Measurements from ENCODE around the gene TSPAN18. TPM values are rescaled to one million over a fixed set of nuclear protein-coding genes. Genes with fewer than 3 reads are reported as not detected.

The TSPAN18 gene
- total RNA-seq, 1 experiment from 2014 or later: 18.3 TPM

DNA sequence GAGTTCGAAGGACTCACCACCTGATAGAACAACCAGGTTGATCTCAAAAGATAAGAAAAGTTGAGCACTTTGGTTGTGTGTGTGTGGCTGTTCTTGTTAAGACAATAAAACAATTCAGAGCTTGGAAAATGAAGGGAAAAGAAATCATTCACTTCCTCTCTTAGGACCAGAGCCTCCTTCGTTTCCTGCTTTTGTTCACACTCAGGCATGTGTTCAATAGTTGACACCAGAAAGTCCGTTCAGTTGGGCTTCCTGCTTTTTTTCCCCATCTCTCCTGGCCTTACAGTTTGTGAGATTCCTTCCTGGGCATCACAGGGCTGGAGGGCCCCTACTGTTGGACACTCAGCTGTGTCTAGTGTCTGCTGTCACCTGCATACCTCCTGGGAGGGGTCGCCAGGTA, 48.0 kb downstream of the TSPAN18 start:
- Histone ChIP-seq H3K36me3 (ENCODE audit: control insufficient read depth in 1 of 2, insufficient read depth in 2 of 2, low read length in 2 of 2) (no peaks in the 10 kb centered on the region), H3K9ac (ENCODE audit: low read length) (no peak overlapping the region), H3K9me3 (ENCODE audit: control insufficient read depth in 1 of 2, insufficient read depth in 1 of 2, low read depth in 1 of 2, low read length in 2 of 2) (no peaks in the 10 kb centered on the region), H3K9me2 (ENCODE audit: insufficient read depth) (no peaks in the 10 kb centered on the region), H3K79me2 (ENCODE audit: insufficient read depth, low read length) (no peaks in the 10 kb centered on the region), H4K20me1 (ENCODE audit: insufficient read depth) (no peaks in the 10 kb centered on the region), H3K4me2 (ENCODE audit: low read length) (no peak overlapping the region), H3K4me1 (ENCODE audit: control insufficient read depth in 1 of 2, insufficient read depth in 2 of 2, low read length in 2 of 2) (no peaks in the 10 kb centered on the region), H3K4me3 (replicated peaks in 1 of 2; ENCODE audit: low read depth in 1 of 2, low read length in 2 of 2) (no peak overlapping the region), H2AFZ (ENCODE audit: low read depth, low read length, poor library complexity, severe bottlenecking) (no peak overlapping the region), H3K27ac (ENCODE audit: low read depth, low read length) (no peak overlapping the region), H3K27me3 (ENCODE audit: insufficient read depth, low read length) (no peaks in the 10 kb centered on the region)
- intact Hi-C loops (cut with micrococcal nuclease): loop anchor here (1.0 to 5.0 kb wide), 4 partner anchors 46 to 152 kb away; no protein-coding TSS in a partner anchor
- no peak for DNase-seq (ENCODE audit: low read depth, low spot score)
- TF ChIP-seq FOSL1 (IDR thresholded peaks at IDR 0.05; ENCODE audit: low read depth): no peak
- TF ChIP-seq CBX3 (IDR thresholded peaks at IDR 0.05; ENCODE audit: low read depth): no peak
- TF ChIP-seq YY1 (IDR thresholded peaks at IDR 0.05; ENCODE audit: extremely low read depth, insufficient replicate concordance, low read depth, low read length): no peak
- no peak for TF ChIP-seq EZH2 (IDR thresholded peaks at IDR 0.05)
- TF ChIP-seq RAD21 (IDR thresholded peaks at IDR 0.05; ENCODE audit: low read depth): no peak
- TF ChIP-seq JUND (IDR thresholded peaks at IDR 0.05): no peak
- TF ChIP-seq, protein P1, sequence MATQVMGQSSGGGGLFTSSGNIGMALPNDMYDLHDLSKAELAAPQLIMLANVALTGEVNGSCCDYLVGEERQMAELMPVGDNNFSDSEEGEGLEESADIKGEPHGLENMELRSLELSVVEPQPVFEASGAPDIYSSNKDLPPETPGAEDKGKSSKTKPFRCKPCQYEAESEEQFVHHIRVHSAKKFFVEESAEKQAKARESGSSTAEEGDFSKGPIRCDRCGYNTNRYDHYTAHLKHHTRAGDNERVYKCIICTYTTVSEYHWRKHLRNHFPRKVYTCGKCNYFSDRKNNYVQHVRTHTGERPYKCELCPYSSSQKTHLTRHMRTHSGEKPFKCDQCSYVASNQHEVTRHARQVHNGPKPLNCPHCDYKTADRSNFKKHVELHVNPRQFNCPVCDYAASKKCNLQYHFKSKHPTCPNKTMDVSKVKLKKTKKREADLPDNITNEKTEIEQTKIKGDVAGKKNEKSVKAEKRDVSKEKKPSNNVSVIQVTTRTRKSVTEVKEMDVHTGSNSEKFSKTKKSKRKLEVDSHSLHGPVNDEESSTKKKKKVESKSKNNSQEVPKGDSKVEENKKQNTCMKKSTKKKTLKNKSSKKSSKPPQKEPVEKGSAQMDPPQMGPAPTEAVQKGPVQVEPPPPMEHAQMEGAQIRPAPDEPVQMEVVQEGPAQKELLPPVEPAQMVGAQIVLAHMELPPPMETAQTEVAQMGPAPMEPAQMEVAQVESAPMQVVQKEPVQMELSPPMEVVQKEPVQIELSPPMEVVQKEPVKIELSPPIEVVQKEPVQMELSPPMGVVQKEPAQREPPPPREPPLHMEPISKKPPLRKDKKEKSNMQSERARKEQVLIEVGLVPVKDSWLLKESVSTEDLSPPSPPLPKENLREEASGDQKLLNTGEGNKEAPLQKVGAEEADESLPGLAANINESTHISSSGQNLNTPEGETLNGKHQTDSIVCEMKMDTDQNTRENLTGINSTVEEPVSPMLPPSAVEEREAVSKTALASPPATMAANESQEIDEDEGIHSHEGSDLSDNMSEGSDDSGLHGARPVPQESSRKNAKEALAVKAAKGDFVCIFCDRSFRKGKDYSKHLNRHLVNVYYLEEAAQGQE (IDR thresholded peaks at IDR 0.05; ENCODE audit: low read depth): no peak
- no peak for TF ChIP-seq ZNF274 (IDR thresholded peaks at IDR 0.05; ENCODE audit: low read depth, low read length)
- no peak for TF ChIP-seq MAX (IDR thresholded peaks at IDR 0.05)
- no peak for TF ChIP-seq POLR2A (IDR thresholded peaks at IDR 0.05; ENCODE audit: borderline replicate concordance, extremely low read depth, insufficient read depth, insufficient read length)
- TF ChIP-seq POLR2AphosphoS5 (IDR thresholded peaks at IDR 0.05; ENCODE audit: low read depth, low read length): no peak
- no peak for TF ChIP-seq ZFX (IDR thresholded peaks at IDR 0.05)
- no peak for TF ChIP-seq SP1 (IDR thresholded peaks at IDR 0.05; ENCODE audit: low read depth)
- no peak for TF ChIP-seq TCF7L2 (IDR thresholded peaks at IDR 0.05; ENCODE audit: borderline replicate concordance, extremely low read depth, insufficient read depth, insufficient read length)
- no peak for TF ChIP-seq EZH2phosphoT487 (IDR thresholded peaks at IDR 0.05; ENCODE audit: borderline replicate concordance)
- TF ChIP-seq SIN3A (IDR thresholded peaks at IDR 0.05; ENCODE audit: low read depth): no peak
- TF ChIP-seq ATF3 (IDR thresholded peaks at IDR 0.05): no peak
- TF ChIP-seq, protein P2, sequence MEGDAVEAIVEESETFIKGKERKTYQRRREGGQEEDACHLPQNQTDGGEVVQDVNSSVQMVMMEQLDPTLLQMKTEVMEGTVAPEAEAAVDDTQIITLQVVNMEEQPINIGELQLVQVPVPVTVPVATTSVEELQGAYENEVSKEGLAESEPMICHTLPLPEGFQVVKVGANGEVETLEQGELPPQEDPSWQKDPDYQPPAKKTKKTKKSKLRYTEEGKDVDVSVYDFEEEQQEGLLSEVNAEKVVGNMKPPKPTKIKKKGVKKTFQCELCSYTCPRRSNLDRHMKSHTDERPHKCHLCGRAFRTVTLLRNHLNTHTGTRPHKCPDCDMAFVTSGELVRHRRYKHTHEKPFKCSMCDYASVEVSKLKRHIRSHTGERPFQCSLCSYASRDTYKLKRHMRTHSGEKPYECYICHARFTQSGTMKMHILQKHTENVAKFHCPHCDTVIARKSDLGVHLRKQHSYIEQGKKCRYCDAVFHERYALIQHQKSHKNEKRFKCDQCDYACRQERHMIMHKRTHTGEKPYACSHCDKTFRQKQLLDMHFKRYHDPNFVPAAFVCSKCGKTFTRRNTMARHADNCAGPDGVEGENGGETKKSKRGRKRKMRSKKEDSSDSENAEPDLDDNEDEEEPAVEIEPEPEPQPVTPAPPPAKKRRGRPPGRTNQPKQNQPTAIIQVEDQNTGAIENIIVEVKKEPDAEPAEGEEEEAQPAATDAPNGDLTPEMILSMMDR (IDR thresholded peaks at IDR 0.05 in 2 of 3, conservative IDR thresholded peaks at IDR 0.05 in 1 of 3; ENCODE audit: borderline replicate concordance in 1 of 3, insufficient read depth in 1 of 3, low read depth in 2 of 3, low read length in 2 of 3): no peak
- ChIA-PET CTCF (interaction anchor here (1.0 to 3.2 kb wide), 9 partner anchors 8 to 153 kb away, joined by 3 to 13 read pairs (median 6); no protein-coding TSS in a partner anchor), POLR2A (no interaction called here), RAD21 (ENCODE audit: low non-redundant PET in 1 of 2, low total read pairs in 2 of 2, uncharacterized antibody in 2 of 2, unreplicated experiment in 2 of 2) (interaction anchor here in 1 of 2 experiments (0.9 kb wide), 1 partner anchor 153 kb away, joined by 3 read pairs; no protein-coding TSS in a partner anchor)
- ATAC-seq: no peak
- BruUV-seq (replicated peaks): no TSS peak

All from HCT116 (cell line).